IPS-NIHi7 (cell line): ENCODE measurements around the gene STAT5B.
"Not testable (repeated sequence)": the region's sequence is repeated elsewhere in the genome, so short reads cannot be mapped to it uniquely, and the experiment has no call there.

Source experiments
- DNase-seq: peaks from one replicate; pipeline ENCODE4 v3.0.0; 2012; ENCODE audit warnings: mixed read lengths; ENCODE audit errors: extremely low spot score

The STAT5B gene

DNA sequence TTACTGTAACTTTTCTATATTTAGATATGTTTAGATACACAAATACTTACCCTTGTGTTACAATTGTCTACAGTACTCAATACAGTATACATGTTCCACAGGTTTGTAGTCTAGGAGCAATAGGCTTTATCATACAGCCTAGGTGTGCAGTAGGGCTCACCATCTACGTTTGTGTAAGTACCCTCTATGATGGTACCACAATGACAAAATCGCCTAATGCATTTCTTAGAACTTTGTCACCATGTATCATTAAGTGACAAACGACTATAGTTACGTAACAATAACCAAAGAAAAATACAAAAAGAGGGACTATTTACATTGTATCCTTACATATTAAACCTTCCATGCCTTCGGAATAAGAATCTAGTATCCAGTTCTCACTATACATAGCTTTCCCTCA lies 8.0 kb downstream of the STAT5B start:
- no peak for DNase-seq

DNA sequence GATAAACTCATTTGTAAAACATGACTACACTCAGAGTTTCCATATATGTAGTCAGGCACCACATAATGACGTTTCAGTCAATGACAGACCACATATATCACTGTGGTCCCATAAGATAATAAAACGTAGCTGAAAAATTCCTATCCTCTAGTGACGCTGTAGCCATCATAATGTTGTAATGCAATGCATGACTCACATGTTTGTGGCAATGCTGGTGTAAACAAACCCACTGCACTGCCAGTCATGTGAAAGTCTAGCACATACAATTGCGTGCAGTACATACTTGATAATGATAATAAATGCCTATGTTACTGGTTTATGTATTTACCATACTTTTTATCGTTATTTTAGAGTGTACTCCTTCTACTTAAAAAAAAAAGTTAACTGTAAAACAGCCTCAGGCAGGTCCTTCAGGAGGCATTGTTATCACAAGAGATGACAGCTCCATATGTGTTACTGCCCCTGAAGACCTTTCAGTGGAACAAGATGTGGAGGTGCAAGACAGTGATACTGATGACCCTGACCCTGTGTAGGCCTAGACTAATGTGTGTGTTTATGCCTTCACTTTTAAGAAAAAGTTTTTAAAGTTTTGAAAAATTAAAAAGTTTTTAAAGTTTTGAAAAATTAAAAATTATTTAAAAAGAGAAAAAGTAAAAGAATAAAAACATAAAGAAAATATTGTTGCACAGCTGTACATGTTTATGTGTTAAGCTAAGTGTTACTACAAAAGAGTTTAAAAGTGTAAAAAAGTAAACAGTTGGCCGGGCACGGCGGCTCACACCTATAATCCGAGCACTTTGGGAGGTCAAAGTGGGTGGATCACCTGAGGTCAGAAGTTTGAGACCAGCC lies 9.0 kb downstream of the STAT5B start:
- no peak for DNase-seq

DNA sequence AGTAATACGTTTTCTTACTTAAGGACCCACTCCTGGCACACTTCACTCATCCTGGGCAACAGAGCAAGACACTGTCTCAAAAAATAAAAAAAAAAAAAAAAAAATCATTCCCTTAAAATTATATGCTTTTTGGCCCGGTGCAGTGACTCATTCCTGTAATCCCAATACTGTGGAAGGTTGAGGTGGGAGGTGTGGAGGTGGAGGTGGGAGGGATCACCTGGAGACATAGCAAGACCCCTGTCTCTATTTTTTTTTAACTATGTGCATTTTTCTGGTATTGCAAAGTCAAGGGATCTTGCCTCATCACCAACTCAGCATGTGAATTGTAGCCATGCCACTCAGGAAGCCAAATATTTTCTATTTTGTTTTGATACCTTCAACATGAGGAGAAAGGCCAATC lies 9.7 kb downstream of the STAT5B start:
- no peak for DNase-seq

DNA sequence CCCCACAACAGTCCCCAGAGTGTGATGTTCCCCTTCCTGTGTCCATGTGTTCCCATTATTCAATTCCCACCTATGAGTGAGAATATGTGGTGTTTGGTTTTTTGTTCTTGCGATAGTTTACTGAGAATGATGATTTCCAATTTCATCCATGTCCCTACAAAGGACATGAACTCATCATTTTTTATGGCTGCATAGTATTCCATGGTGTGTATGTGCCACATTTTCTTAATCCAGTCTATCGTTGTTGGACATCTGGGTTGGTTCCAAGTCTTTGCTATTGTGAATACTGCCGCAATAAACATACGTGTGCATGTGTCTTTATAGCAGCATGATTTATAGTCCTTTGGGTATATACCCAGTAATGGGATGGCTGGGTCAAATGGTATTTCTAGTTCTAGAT lies 11.8 kb downstream of the STAT5B start:
- not testable (repeated sequence) for DNase-seq

DNA sequence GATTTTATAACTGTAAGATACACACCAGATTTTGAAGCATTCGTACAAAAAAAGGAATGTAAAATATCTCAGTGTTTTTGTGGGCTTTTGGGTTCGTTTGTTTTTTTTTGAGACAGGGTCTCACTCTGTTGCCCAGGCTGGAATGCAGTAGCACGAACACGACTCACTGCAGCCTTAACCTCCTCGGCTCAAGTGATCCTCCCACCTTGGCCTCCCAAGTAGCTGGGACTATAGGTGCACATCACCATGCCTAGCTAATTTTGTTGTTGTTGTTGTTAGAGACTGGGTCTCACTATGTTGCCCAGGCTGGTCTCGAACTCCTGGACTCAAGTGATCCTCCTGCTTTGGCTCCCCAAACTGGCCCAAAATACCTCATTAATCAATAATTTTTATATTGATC lies 15.9 kb downstream of the STAT5B start:
- no peak for DNase-seq

DNA sequence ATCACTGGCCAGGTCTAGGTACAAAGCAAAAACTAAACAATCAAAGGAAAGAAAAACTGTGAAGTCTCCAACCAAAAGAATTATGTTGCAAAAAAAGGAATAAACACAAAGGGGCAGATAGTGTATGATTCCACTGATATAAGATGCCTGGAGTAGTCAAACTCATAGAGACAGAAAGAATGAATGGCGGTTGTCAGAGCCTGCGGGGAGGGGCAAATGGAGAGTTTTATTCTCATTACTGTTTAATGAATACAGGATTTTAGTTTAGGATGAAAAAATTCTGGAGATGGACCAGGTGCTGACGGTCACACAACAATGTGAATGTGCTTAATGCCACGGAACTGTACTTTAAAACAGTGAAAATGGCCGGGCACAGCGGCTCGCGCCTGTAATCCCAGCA lies 20.7 kb downstream of the STAT5B start:
- DNase-seq, result no peak

DNA sequence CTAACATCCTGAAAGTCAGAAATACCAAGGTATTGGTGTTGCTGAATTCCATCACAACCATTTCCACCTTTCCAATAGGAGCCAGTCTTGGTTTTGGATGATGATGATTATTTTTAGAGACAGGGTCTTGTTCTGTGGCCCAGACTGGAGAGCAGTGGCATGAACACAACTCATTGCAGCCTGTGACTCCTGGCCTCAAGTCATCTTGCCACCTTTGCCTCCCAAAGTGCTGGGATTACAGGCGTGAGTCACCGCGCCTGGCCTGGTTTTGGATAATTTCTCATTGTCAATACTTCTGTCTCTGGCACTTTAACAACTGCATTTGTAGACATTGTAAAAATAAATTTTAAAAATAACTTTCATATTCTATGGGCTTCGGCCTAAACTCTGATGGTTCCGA lies 22.6 kb downstream of the STAT5B start:
- DNase-seq, result no peak

DNA sequence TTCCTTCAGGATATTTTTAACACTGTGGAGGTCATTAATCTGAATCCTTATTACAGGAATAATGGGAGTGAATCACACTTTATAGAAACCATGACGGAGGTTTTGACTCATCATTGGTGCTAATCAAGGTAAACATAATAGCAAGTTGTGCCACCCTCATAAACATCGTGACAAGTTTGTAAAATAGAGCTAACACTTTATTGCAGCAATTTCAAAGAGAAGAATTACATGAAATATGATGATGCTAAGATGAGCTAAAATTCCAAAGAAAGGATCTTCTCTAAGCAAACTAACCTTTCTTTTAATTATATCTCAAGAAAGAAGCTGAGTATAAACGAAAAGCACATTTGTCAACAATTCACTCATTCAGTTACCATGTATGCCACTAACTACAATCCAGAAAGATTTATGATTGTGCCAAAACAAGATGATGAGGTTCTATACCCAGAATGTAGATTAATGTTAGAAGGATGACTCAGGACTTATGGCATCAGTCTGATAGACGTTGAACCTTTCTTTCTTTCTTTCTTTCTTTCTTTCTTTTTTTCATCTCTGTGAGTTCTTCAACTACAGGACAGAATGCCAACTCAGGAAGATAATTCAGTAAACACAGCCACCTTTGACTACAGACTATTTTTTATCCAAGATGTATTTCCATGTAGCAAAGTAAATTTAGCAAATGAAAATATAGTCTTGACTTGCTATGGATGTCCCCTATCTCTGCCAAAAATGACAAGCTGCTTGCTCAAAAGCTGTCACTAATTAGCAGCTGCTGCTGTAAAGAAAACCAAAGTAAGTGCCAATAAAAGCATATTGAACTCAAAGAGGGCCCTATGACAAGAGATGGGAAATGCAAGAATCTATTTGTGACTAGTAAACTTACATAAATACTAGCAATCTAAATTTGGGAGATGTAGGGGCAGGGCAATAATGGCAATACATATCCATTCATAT lies 23.3 kb downstream of the STAT5B start:
- DNase-seq, result no peak

DNA sequence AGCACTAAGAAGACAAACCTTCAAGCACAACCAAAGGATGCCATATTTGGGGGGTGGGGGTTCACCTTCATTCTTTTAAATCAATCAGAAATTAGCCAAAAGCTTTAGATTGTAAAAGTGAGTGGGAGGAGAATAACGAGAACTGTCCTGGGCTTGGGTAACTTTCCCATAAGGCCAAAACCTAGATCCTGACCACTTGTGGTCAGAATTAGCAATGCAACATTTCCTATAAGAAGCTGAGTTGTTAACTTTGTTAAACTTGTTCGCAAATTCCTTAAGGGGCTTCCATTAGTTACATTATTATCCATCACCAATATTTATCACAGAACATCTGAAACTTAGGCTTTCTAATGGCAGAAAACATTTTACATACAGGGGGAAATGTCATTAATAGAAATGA lies 25.1 kb downstream of the STAT5B start:
- DNase-seq, result peak; percentile 33

DNA sequence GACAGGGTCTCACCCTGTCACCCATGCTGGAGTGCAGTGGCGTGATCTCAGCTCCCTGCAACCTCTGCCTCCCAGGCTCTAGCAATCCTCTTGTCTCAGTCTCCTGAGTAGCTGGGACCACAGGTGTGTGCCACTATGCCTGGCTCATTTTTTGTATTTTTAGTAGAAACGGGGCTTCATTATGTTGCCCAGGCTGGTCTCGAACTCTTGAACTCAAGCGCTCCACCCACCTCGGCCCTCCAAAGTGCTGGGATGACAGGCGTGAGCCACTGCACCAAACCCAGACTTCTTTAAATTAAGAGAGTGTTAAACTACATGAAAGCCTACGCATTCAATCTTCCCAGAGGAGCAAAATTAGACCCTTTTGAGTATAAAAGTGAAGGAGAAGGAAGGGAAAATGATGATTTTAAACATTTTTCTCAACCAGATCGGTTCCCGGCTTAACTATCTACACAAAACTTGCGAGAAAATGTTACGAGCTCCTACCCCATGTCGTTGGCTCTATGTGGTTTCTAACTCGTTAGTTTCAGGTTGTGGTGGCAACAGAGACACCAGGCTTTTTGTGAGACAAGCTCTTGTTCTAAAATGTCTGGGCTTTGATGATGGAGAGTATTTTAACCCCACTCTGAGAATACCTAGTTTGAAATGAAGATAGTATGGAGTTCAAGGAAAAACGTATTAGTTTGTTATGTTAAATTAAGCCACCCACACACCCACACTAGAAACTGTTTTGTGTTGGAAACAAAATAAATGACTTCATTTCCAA lies 26.3 kb downstream of the STAT5B start:
- DNase-seq, result no peak

DNA sequence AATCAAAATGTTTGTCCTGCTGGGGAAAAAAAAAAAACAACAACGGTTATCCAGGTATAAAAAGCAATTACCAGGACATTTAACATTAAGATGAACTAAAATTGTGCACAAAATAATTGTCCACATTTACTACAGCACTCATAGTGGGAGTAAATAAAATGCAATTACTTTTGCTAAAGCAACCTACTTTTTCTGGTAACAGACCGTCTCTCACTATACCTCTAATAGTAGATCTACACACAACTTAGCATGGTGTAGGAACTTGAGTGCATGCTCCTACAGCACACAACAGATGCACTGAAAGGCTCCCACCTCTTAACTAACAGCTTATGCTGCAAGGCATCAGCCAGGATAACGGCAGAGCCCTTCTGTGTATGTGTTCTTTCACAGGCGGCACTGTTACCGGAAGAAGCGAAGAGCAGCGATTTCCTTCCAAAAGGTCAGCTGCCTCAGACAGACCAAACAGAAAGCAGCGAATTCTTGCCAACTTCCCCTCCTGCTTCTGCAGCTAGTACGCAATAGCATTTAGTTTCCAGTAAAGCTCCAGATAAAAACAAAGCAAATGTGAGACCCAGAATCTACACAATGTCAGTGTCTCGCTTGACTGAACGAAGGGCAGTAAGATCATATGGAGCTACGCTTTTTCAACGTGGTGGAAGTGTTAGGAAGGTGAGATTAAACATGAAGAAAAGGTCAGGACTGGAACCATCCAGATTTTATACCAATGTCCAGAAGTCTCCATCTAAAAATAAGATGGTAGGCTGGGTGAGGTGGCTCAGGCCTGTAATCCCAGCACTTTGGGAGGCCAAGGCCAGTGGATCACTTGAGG lies 27.6 kb downstream of the STAT5B start:
- no peak for DNase-seq

DNA sequence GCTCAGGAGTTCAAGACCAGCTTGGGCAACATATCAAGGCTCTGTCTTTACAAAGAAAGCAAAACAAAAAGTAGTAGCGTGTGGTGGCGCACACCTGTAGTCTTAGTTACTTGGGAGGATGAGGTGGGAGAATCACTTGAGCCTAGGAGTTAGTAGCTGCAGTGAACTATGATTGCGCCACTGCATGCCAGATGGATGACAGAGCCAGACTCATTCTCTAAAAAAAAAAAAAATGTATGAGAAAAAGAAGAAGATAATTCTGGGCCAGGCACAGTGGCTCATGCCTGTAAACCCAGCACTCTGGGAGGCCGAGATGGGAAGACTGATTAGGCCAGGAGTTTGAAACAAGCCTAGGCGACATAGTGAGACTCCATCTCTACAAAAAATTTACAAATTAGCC lies 28.5 kb downstream of the STAT5B start:
- DNase-seq, result no peak

DNA sequence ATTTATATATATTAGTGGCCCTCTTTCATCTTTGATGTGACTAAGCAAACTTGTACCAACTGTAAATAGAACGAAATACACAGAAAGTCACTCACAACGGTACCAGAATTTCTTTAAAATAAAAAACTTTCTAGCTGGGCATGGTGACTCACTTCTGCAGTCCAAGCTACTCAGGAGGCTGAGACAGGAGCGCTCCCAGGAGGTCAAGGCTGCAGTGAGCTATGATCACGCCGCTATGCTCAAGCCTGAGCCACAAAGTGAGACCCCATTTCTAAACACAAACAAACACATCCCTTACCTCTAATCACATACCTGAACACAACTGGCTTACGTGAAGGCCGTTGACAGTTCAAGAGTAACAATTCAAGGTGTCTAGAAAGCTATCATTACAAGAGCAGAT lies 29.7 kb downstream of the STAT5B start:
- no peak for DNase-seq

DNA sequence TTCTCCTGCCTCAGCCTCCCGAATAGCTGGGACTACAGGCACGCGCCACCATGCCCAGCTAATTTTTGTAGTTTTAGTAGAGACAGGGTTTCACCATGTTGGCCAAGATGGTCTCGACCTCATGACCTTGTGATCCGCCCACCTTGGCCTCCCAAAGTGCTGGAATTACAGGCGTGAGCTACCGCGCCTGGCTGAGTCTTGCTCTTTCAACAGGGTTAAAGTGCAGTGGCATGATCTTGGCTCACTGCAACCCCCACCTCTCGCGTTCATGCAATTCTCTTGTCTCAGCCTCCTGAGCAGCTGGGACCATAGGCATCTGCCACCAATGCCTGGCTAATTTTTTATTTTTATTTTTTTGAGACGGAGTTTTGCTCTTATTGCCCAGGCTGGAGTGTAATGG lies 31.0 kb downstream of the STAT5B start:
- DNase-seq, result not testable (repeated sequence)

DNA sequence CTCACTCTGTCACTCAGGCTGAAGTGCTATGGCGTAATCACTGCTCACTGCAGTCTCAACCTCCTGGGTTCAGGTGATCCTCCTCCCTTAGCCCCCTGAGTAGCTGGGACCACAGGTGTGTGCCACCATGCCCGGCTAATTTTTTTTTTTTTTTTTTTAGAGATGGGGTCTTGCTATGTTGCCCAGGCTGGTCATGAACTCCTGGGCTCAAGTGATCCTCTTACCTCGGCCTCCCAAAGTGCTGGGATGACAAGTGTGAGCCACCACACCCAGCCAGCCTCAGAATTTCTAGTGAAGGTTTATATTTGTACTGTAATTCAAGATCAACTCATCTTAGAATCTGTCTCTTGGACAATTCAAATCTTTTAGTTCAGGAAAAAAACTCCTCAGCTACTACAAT lies 32.1 kb downstream of the STAT5B start:
- not testable (repeated sequence) for DNase-seq

DNA sequence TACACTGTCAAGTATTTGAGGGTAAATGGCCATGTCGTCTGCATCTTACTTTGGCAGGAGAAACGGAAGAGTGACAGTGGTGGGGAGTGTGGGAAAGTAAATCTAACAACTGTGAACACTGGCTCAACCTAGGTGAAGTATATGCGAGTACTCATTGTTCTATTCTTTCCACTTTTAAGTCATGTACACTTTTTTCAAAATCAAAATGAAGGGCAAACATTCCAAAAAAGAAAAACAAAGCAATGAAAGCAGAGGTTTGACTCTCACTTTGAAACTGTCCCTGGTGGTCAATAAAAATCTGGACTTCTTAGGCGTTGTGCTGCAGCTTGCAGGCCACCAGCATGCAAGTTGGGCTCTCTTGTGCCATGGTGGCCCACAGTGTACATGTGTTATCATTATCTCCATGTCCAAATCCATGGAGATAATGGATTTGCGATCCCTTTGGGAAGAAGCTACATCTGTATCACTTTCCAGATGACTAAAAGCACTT lies 32.7 kb downstream of the STAT5B start:
- no peak for DNase-seq

DNA sequence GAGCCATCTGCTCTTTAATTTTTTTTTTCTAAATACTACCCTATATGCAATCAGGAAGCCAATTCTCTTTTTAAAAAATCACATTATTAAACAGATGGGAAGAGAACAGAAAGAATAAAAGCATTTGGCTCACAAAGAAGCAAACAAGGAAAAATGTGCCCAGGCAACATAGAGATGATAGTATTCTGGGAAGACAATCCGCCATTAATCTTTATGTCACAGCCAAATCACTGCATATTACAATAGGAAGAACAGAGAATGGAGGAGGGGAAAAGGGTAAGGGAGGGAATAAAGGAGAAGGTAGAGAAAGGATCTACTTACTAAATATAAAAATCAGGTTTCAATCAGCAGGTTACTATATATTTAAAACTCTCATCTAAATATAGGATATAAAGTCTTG lies 34.3 kb downstream of the STAT5B start:
- DNase-seq, result no peak

DNA sequence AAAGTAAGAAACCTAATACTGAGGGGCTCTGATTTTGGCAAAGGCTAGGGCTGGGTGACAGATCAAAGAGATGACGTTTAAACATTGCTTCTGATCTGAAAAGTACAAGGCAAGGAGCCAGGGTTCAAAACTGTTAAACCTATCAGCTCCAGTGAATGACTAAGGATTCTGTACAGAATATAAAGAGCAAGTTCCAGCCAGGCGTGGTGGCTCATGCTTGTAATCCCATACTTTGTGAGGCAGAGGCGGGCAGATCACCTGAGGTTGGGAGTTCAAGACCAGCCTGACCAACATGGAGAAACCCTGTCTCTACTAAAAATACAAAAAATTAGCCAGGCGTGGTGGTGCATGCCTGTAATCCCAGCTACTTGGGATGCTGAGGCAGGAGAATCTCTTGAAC lies 35.3 kb downstream of the STAT5B start:
- not testable (repeated sequence) for DNase-seq

DNA sequence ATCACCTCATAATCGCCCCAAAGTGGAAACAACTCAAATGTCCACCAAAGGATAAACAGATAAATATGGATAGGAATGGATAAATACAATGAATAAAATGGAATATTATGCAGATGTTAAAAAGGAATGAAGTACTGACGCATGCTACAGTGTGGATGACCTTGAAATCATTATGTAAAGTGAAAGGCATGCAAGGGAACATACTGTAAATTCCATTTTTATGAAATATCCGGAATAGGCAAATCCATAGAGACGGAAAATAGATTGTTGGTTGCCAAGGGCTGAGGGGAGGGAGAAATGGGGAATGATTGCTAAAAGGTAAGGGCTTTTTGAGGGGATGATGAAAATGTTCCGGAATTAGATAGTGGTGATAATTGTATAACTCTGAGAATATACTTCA lies 36.0 kb downstream of the STAT5B start:
- no peak for DNase-seq

DNA sequence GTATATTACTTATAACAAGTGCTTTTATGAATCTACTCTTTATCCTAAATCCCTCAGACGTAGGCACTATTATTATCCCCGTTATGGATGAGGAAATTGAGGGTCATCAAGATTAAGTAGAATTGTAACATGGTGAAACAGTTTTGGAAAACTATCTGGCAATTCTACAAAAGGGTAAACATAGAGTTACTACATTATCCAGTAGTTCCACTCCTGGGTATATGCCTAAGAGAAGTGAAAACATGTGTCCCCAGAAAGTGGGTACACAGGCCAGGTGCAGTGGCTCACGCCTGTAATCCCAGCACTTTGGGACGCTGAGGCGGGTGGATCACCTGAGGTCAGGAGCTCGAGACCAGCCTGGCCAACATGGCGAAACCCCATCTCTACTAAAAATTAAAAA lies 36.6 kb downstream of the STAT5B start:
- DNase-seq, result not testable (repeated sequence)

DNA sequence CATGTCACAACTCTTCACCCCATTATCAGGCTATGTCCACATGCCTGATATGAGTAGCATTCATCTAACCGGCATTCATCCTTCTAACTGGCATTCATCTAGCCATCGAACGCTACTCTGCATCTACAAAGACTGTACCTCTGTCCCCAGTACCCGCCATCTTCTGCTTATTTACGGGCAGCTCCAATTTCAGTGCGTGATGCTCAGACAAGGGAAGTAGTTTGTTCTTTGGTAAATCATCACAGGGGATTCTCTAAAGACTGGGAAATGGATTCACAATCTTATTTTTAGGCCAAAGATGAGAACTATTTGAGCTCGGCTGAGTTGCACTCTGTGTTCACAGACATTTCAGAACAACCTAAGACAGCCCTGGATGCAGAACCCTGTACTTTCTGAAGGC lies 39.4 kb downstream of the STAT5B start:
- DNase-seq, result no peak
